MM.1S (cell line): ENCODE data around the gene WDR75.

Experiments
- CTCF ChIP-seq: fragments of 300-600 bp; sonication (generic); IDR thresholded peaks from 2 replicates; pipeline ENCODE4 v1.5.1; 2016; ENCODE audit warnings: antibody characterized with exemption, low read length, mixed read lengths
- EZH2 ChIP-seq: fragments of 300-600 bp; sonication (generic); optimal IDR thresholded peaks from 2 replicates; pipeline ENCODE3; 2017; ENCODE audit warnings: low read depth, mild to moderate bottlenecking, antibody characterized with exemption, low read length, mixed read lengths
- EZH2phosphoT487 ChIP-seq: fragments of 300-600 bp; sonication (generic); IDR thresholded peaks from 2 replicates; pipeline ENCODE4 v1.6.1; 2018; ENCODE audit warnings: antibody characterized with exemption, low read length

- no peak for TF ChIP-seq CTCF
- no peak for TF ChIP-seq EZH2
- no peak for TF ChIP-seq EZH2phosphoT487
Observed at GRCh38 chr2:189427872-189428271, 13.4 kb upstream of the WDR75 start.
